NCI-H345 treated with DMSO at 0.1 percent for 48 hours (cell line): ENCODE results near the gene CUX1.

Source experiments
- DNase-seq: peaks from one replicate; lab custom pipeline; 2025; ENCODE audit not compliant: unreplicated experiment; lab: John Stamatoyannopoulos, UW

Gene CUX1

GRCh38 chr7:102283477-102284189, 466.2 kb downstream of the CUX1 start:
- DNase-seq: no peak

DNA sequence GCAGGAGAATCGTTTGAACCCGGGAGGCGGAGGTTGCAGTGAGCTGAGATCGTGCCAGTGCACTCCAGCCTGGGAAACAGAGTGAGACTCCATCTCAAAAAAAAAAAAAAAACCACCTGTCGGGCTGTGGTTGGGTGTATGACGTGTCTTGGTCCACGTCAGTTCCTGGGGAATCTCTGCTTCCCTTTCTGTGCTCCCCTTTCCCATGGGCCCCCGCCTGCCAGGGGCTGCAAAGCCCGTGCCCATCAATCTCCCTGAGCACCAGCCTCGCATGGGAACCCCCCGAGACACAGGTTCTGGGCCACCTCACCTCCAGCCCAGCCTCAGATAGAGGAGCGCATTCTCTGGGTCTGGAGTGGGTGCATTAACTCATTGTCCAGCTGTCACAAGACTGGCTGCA, 467.0 kb downstream of the CUX1 start:
- no peak for DNase-seq

- DNase-seq: no peak
These were observed 467.6 kb downstream of the CUX1 start for GRCh38 chr7:102284891-102285539.

- DNase-seq: no peak
These were observed 468.3 kb downstream of the CUX1 start for GRCh38 chr7:102285540-102286236.

DNA sequence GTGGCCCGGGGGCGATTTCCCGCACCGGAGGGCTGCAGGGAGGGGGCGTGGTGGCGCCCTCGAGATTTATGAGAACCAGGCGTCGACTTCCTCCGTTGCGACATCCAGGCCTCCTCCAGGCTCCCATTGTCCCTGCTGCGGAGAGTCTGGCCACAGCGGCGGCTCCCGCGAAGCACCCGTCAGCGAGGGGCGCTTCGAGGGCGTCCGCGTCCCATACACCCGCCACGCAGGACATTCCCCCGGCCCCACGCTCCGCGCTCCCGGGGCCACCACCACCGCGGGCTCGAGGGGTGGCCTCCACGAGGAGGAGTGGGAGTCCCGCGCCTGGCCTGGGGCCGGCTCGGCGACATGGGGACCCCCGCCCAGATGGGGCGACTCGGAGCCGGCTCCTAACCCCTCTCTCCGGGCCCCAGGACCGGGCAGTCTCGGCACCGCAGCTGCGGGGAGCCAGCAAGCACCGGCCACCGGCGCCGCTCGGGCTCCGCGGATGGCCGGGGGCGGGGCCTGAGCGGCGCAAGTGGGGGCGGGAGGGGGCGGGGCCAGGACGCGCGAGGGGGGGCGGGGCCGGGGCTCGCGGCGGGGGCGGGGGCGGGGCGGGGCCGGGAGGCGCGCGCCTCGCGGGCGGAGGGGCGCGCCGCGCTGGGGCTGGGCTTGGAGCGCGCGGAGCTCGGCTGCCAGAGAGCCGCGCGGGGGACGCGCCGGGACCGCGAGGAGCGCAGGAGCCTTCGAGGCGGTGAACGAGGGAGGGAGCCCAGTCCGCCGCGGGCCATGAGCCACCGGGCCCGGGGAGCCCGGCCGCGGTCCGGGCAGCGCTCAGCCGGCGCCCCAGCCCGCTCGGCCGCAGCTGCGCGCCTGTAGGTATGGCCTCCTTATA, 469.0 kb downstream of the CUX1 start, which contains the start of gene SH2B2:
TSS of gene SH2B2 (plus strand) at position 632 of the 874 bp plus-strand sequence. CDS start 13,683 bp downstream, outside the sequence.
- peak; percentile 30 for DNase-seq

- no peak for DNase-seq
These were observed 469.9 kb downstream of the CUX1 start for GRCh38 chr7:102287111-102287980.

DNA sequence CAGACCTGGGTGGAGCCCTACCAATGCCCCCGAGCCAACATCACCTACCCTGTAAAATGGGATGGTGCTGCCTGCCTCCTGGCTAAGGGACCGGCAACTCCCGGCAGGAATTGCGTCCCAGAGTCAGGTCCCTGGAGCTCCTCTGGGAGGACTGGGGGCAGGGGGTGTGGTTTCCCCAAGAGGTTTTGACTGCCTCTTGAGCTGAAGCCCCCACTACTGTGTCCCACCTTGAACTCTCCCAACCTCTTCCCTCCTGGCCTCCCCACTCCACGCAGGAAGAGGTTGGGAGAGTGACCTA, 470.5 kb downstream of the CUX1 start:
- DNase-seq: no peak

DNA sequence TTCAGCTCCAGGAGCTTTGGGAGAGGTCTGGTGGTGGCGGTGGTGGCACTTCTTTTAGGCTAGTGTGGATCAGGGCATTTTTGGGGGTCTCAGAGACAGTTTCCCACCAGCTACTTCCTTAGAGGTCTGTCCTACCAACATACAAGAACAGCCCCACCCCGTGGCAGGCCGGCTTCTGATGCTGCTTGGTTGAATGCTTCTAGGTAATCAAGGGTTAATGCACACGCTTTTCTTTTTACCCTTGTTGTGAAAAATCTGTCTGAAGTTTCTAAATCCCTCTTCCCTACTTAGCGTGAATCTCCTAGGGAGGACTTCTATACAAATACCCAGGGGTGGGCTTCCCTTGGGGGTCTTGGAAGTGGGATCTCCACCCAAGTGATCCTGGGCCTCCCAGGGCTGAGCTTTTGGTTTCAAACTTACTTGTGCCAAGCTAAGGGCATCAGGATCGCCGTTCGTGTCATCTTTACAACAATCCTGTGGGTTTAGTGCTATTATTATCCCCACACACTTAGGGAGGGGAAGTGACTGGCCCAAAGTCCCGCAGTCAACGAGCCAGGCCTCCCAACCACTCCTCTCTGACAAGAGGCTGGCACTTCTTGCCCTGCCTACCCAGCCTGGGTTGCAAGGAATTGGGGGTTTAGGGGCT, 471.0 kb downstream of the CUX1 start:
- no peak for DNase-seq

DNA sequence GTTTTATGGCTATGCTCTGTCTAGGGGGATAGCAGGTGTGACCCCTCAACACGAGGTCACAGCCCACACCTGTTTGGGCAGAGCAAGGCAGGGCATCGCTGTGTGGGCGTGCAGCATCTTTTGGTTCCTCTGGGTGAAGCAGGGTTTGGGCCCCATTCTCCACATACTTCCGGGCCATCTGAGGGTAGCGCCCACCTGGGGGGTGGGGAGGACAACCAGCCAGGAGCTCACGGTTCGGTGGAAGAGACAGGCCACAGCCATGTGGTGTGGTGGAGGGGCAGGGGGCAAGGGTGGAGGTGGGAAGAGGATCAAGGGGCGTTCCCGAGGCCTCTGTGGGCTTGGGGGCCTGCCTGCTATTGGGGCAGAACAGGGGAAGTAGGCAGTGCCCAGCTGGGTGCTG, 471.6 kb downstream of the CUX1 start:
- DNase-seq: no peak

- DNase-seq: no peak
These were observed 473.9 kb downstream of the CUX1 start for GRCh38 chr7:102291056-102291915.

DNA sequence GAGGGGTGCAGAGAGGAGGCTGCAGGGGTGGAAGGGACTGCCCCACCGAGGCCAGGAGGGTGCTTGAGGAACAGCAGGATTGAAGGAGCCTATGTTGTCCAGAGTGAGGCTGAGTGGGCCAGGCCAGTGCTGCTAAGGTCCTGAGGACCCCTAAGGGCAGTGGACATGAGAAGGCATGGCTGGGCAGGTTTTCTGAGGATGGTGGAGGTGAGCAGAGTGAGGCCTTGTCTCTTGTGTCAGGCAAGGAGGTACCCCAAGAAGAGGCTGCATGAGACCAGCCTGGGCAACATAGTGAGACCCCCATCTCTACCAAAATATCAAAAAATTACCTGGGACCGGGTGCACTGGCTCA, 474.5 kb downstream of the CUX1 start:
- DNase-seq: no peak

DNA sequence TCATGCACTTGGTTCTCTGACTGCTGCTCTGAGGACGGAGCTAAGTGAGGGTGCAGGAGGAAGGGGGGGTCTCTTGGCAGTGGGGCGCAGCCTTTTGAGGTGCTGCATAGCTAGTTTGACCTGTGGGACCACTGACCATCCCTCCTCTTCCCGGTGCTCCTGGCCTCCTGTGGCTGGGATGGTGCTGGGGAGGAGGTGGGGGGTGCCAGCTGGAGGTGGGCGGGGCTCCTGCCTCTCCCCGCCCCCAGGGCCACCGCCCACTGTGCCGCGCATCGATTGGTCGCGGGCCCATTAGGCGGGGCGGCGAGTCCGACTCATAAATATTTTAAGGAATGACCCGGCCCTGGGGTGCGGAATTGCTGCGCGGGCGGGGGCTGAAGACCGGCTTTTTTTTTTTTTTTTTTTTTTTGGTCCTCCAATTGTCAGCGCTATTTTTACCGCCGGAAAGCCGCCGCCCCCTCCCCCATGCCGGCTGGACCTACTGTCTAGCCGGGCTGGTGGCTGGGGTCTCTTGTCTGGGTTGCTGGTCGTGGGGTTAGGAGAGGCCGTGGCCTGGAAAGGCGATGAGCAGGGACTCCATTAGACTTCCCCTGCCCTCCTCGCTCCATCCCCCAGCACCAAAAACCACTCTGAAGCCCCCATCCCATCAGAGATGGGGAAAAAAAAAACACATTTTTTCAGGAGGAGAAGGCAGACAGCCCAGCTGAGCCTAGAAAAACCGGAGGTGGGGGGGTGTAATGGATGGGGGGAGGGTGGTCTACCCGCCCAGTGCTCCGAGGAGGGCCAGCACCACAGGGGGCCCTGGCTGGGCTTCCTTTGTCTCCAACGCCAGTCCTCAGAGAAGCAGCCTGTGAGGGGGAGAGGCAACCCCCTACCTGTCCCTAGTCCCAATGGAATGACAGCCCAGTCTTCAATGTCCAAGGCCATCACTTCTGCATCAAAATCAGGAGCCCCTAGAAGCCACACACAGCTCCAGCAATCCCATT, 475.7 kb downstream of the CUX1 start:
- no peak for DNase-seq

DNA sequence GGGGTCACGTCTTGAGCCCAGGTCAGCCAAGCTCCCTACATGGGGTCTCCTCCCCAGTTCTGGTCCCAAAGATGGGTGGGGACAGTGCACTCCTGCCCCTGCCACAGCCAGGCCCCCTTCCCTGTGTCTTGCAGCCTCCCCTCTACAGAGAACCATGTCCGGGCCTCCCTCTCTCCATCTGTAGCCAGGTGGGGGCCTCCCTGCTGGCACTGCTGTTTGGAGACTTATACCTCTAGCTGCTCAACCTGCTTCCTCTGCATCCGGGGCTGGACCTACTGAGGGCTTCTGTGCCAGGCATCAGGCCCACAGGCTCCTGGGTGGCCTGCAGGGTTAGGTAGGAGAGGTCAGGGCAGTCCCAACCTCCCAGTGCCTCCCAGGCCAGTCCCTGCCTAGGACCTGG, 477.2 kb downstream of the CUX1 start:
- DNase-seq: no peak

- DNase-seq: no peak
These were observed 478.1 kb downstream of the CUX1 start for GRCh38 chr7:102295346-102296178.

- DNase-seq: no peak
These were observed 478.7 kb downstream of the CUX1 start for GRCh38 chr7:102296179-102296438.

GRCh38 chr7:102296514-102296913, 479.1 kb downstream of the CUX1 start:
- no peak for DNase-seq

DNA sequence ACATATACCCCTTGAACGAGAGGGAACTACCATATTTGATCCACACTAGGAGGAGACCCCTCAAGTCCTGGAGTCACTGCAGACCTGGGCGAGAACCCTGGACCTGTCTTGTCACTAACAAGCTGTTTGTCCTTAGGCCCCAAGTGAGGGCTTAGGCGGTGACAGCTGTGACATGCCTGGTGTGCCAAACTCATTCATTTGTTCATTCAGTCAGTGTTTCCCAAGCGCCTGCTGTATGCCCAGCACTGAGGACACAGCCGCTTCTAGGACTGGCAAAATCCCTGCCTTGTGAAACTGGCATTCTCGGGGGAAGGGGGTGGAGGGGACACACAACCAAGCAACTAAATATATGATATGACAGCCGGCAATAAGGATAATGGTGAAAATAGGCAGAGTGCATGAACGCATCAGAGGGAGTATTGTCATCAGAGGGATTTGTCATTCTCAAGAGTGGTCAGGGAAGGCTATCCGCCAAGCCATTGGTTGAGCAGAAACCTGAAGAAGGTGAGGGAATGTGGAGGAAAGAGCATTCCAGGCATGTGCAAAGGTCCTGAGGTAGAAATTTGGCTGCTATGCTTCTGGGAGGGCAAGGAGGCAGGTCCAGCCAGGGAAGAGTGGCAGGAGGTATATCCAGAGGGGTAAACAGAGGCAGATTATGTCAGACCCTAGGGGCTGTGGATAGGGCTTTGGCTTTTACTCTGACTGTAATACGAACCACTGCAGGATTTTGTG, 480.2 kb downstream of the CUX1 start:
- DNase-seq: no peak
